Neuronal stem cell (in vitro differentiated cells): ENCODE results near the gene MARVELD3.

Experiments used
- DNase-seq: peaks from one replicate; pipeline ENCODE4 v3.0.0-alpha.2; 2013; ENCODE audit warnings: low spot score
- H2AFZ ChIP-seq: one replicate; pipeline ENCODE4 v1.6.1; 2013; ENCODE audit warnings: mild to moderate bottlenecking, low read length, inconsistent platforms
- H2AK5ac ChIP-seq: 2 replicates; pipeline ENCODE4 v1.6.1; 2013; ENCODE audit warnings: low read depth, mild to moderate bottlenecking, inconsistent platforms, low read length, moderate library complexity, mixed read lengths
- H2BK120ac ChIP-seq: 2 replicates; pipeline ENCODE4 v1.6.1; 2013; ENCODE audit warnings: low read depth, mild to moderate bottlenecking, inconsistent platforms, low read length, moderate library complexity, mixed read lengths
- H2BK12ac ChIP-seq: one replicate; pipeline ENCODE4 v1.6.1; 2013; ENCODE audit warnings: low read length, inconsistent platforms
- H2BK15ac ChIP-seq: 2 replicates; pipeline ENCODE4 v1.6.1; 2013; ENCODE audit warnings: mild to moderate bottlenecking, low read length, inconsistent platforms, mixed read lengths
- H2BK5ac ChIP-seq: one replicate; pipeline ENCODE4 v1.6.1; 2013; ENCODE audit warnings: inconsistent platforms, mild to moderate bottlenecking, low read length, moderate library complexity
- H3K14ac ChIP-seq: one replicate; pipeline ENCODE4 v1.6.1; 2013; ENCODE audit warnings: low read length, inconsistent platforms
- H3K18ac ChIP-seq: 2 replicates; pipeline ENCODE4 v1.6.1; 2013; ENCODE audit warnings: low read length, inconsistent platforms
- H3K23ac ChIP-seq: 2 replicates; pipeline ENCODE4 v1.6.1; 2013; ENCODE audit warnings: low read depth, mild to moderate bottlenecking, mixed read lengths, low read length, inconsistent platforms; ENCODE audit not compliant: poor library complexity
- H3K27ac ChIP-seq: replicated peaks from 3 replicates; pipeline ENCODE4 v1.5.1; 2013; ENCODE audit warnings: low read length, inconsistent platforms
- H3K27me3 ChIP-seq, 3 experiments: 2 replicates each; pipeline ENCODE4 v1.6.1; 2013; ENCODE audit warnings: low read length in 3 of 3, mild to moderate bottlenecking in 2 of 3, inconsistent platforms in 1 of 3, low read depth in 1 of 3, mixed read lengths in 1 of 3, moderate library complexity in 1 of 3; ENCODE audit not compliant: control insufficient read depth in 3 of 3, insufficient read depth in 3 of 3
- H3K36me3 ChIP-seq, 2 donors: replicated peaks in 1 of 2; 2 replicates each; pipeline ENCODE4 v1.6.1; 2013; ENCODE audit warnings: low read length in 2 of 2; ENCODE audit not compliant: control insufficient read depth in 2 of 2, insufficient read depth in 2 of 2
- H3K4ac ChIP-seq: 2 replicates; pipeline ENCODE4 v1.6.1; 2013; ENCODE audit warnings: inconsistent platforms, mild to moderate bottlenecking, low read length, moderate library complexity
- H3K4me1 ChIP-seq, 2 donors: 1 replicate in 1 of 2; 2 replicates in 1 of 2; pipeline ENCODE4 v1.6.1; 2013; ENCODE audit warnings: low read length in 2 of 2, low read depth in 1 of 2; ENCODE audit not compliant: control insufficient read depth in 2 of 2, insufficient read depth in 1 of 2
- H3K4me2 ChIP-seq: one replicate; pipeline ENCODE4 v1.6.1; 2013; ENCODE audit warnings: mild to moderate bottlenecking, low read length, inconsistent platforms; ENCODE audit not compliant: insufficient read depth, poor library complexity, severe bottlenecking
- H3K4me3 ChIP-seq, 2 donors: 2 replicates each; pipeline ENCODE4 v1.5.1; 2013; ENCODE audit warnings: low read length in 2 of 2, mild to moderate bottlenecking in 2 of 2, inconsistent platforms in 1 of 2, moderate library complexity in 1 of 2
- H3K79me1 ChIP-seq: one replicate; pipeline ENCODE4 v1.6.1; 2013; ENCODE audit warnings: low read depth, mild to moderate bottlenecking, inconsistent platforms, low read length, moderate library complexity
- H3K9ac ChIP-seq: one replicate; pipeline ENCODE4 v1.6.1; 2013; ENCODE audit warnings: mild to moderate bottlenecking, low read depth, low read length, inconsistent platforms; ENCODE audit not compliant: poor library complexity
- H3K9me3 ChIP-seq, 2 donors: replicated peaks in 1 of 2; 2 replicates each; pipeline versions ENCODE3 to v1.6.1; 2013; ENCODE audit warnings: low read length in 2 of 2, mild to moderate bottlenecking in 2 of 2, inconsistent platforms in 1 of 2, low read depth in 1 of 2, mixed read lengths in 1 of 2, moderate library complexity in 1 of 2; ENCODE audit not compliant: control insufficient read depth in 2 of 2, insufficient read depth in 1 of 2
- H4K8ac ChIP-seq: one replicate; pipeline ENCODE4 v1.6.1; 2013; ENCODE audit warnings: low read depth, mild to moderate bottlenecking, inconsistent platforms, low read length, moderate library complexity
- H4K91ac ChIP-seq: one replicate; pipeline ENCODE4 v1.6.1; 2013; ENCODE audit warnings: low read length, low read depth, mild to moderate bottlenecking, inconsistent platforms; ENCODE audit not compliant: poor library complexity
- WGBS, 2 donors: extraction: QIAGEN DNeasy Blood & Tissue Kit; methylation state at CpG; one replicate each; pipeline ENCODE4 v1.1.7; 2013; ENCODE audit warnings: missing lambda C conversion rate in 2 of 2, mixed read lengths in 1 of 2; ENCODE audit not compliant: insufficient read length in 2 of 2, insufficient replicate concordance in 1 of 2; ENCODE audit errors: extremely low coverage in 2 of 2; 5-methylcytosine and 5-hydroxymethylcytosine counted together

MARVELD3 gene

DNA sequence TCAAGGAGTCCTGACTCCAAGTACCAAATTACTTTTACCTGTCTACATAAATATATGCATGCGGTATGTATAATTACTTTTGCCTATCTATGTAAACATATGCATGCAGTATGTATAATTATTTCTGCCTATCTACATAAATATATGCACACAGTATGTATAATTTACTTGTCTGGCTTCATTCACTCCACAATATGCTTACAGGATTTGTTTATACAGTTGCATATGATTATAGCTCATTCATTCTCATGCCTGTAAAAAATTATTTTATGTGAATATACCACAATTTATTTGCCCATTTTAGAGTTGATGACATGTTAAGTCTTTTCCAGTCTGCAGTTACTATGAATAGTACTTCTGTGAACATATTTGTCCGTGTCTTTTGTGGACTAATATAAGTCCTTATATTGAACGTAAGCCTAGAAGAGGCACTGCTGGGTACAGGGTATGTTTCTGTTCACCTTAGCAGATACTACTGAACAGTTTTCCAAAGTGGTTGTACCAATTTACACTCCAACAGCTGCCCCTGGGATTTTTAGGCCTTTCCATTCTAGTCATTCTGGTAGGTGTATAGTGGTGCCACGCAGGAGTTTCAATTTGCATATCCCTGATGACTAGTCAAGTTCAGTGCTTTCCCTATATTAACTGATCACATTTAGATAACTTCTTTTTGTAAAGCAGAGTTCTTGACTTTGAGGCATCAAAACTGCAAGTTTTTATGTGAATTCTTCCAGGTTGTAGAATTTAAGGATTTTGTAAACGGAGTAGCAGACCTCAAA, 47.0 kb downstream of the MARVELD3 start:
- Histone ChIP-seq H2AFZ (no peak overlapping the region), H3K79me1 (no peaks in the 10 kb centered on the region), H2BK120ac (no peak overlapping the region), H3K9ac (no peak overlapping the region), H3K18ac (no peak overlapping the region), H3K27me3 (no peaks in the 10 kb centered on the region), H2BK12ac (no peak overlapping the region), H3K9me3 (no peaks in the 10 kb centered on the region), H3K36me3 (peaks cover 19 to 93% of the 10 kb centered on the region in 2 donors), H3K4ac (no peak overlapping the region), H2AK5ac (no peak overlapping the region), H3K27ac (no peak overlapping the region), H4K91ac (no peak overlapping the region), H2BK15ac (no peak overlapping the region), H3K4me2 (no peak overlapping the region), H2BK5ac (no peak overlapping the region), H3K4me1 (no peaks in the 10 kb centered on the region), H3K23ac (no peak overlapping the region), H4K8ac (no peak overlapping the region), H3K4me3 (no peak overlapping the region), H3K14ac (no peak overlapping the region)
- DNase-seq, result no peak
- no CpG with 5 or more reads among the region's 5 CpGs for WGBS, 2 donors

DNA sequence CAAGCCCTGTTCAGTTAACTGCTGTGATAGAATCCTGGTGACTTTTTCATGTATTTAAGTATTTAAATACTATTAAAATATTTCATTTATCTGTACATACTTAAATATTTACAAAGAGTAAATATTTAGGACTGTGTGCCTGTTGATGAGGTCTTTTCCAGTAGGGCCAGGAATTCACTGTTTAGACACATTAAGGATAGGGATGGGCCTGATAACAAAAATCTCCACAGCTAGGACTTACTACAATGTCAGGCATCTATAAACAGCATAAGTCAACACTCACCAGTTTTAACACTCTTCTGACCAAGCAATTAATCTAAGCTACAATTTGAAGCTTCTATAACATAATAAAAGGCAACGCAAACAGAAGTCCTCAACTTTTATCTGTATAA, 47.6 kb downstream of the MARVELD3 start:
- no CpG with 5 or more reads among the region's 1 CpG for WGBS, 2 donors
- Histone ChIP-seq H3K4ac (no peak overlapping the region), H3K27ac (no peak overlapping the region), H3K4me1 (no peaks in the 10 kb centered on the region), H2BK15ac (no peak overlapping the region), H3K9ac (no peak overlapping the region), H3K79me1 (no peaks in the 10 kb centered on the region), H4K8ac (no peak overlapping the region), H4K91ac (no peak overlapping the region), H2AFZ (no peak overlapping the region), H3K18ac (no peak overlapping the region), H2BK5ac (no peak overlapping the region), H3K4me3 (no peak overlapping the region), H3K4me2 (no peak overlapping the region), H2AK5ac (no peak overlapping the region), H2BK12ac (no peak overlapping the region), H3K36me3 (peaks cover 18 to 95% of the 10 kb centered on the region in 2 donors), H3K9me3 (no peaks in the 10 kb centered on the region), H3K27me3 (no peaks in the 10 kb centered on the region), H3K23ac (no peak overlapping the region), H2BK120ac (no peak overlapping the region), H3K14ac (no peak overlapping the region)
- no peak for DNase-seq

DNA sequence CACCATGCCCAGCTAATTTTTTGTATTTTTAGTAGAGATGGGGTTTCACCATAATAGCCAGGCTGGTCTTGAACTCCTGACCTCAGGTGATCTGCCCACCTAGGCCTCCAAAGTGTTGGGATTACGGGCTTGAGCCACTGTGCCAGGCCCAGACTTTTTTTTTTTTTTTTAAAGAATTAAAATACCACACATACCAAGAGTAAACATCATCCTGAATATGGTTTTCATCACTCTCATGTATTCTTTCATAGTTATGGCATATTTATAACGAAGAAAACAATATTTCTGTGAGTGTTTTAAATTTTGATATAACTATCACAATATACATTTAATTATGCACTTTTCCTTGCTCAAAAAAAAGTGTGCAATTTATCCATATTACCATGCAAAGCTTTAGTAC, 48.2 kb downstream of the MARVELD3 start:
- Histone ChIP-seq H3K4me1 (no peaks in the 10 kb centered on the region), H4K8ac (no peak overlapping the region), H3K79me1 (no peaks in the 10 kb centered on the region), H3K23ac (no peak overlapping the region), H3K9ac (no peak overlapping the region), H2BK15ac (no peak overlapping the region), H2AFZ (no peak overlapping the region), H3K14ac (no peak overlapping the region), H3K18ac (no peak overlapping the region), H3K4ac (no peak overlapping the region), H3K27ac (no peak overlapping the region), H4K91ac (no peak overlapping the region), H3K36me3 (peaks cover 16 to 95% of the 10 kb centered on the region in 2 donors), H2BK120ac (no peak overlapping the region), H3K9me3 (no peaks in the 10 kb centered on the region), H3K4me2 (no peak overlapping the region), H3K27me3 (no peaks in the 10 kb centered on the region), H2AK5ac (no peak overlapping the region), H3K4me3 (no peak overlapping the region), H2BK5ac (no peak overlapping the region), H2BK12ac (no peak overlapping the region)
- no CpG with 5 or more reads among the region's 2 CpGs for WGBS, 2 donors
- no peak for DNase-seq

DNA sequence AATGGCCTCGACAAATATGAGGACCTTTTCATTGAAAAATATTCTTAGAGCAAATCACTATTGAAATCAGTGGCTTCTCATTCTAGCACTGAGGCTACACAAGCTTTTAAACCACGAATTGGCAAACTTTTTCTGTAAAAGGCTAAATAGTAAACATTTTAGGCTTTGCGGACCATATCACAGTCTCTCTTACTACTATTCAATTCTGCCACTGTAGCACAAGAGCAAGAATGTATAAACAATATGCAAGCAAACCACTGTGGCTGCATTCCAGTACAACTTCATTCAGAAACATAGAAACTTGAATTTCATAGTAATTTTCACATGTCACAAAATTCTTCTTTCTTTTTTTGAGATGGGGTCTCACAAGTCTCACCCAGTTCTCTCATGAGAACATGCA, 49.4 kb downstream of the MARVELD3 start:
- Histone ChIP-seq H2BK5ac (no peak overlapping the region), H3K4me1 (no peaks in the 10 kb centered on the region), H3K9ac (no peak overlapping the region), H3K4ac (no peak overlapping the region), H4K91ac (no peak overlapping the region), H3K36me3 (peaks cover 13 to 94% of the 10 kb centered on the region in 2 donors), H3K18ac (no peak overlapping the region), H3K23ac (no peak overlapping the region), H3K4me3 (no peak overlapping the region), H4K8ac (no peak overlapping the region), H2BK15ac (no peak overlapping the region), H3K9me3 (no peaks in the 10 kb centered on the region), H2AFZ (no peak overlapping the region), H3K79me1 (no peaks in the 10 kb centered on the region), H2BK12ac (no peak overlapping the region), H3K14ac (no peak overlapping the region), H3K27me3 (no peaks in the 10 kb centered on the region), H2BK120ac (no peak overlapping the region), H3K27ac (no peak overlapping the region), H3K4me2 (no peak overlapping the region), H2AK5ac (no peak overlapping the region)
- no peak for DNase-seq
- WGBS, 2 donors, result no CpG with 5 or more reads among the region's 3 CpGs
